Keratinocyte (primary cell): Measurements from ENCODE around the gene CUEDC2.

ENCODE experiments used
- EZH2 ChIP-seq: IDR thresholded peaks from one replicate; pipeline ENCODE4 v1.6.1; 2012; ENCODE audit warnings: inconsistent platforms, mild to moderate bottlenecking, low read length, moderate library complexity
- TF ChIP-seq, protein P1 (sequence below), 3 experiments: IDR thresholded peaks in 1 of 3; conservative IDR thresholded peaks in 1 of 3; optimal IDR thresholded peaks in 1 of 3; 2 replicates in 2 of 3; 3 replicates in 1 of 3; pipeline versions ENCODE3 to v1.5.1; 2011; ENCODE audit warnings: low read length in 3 of 3, mild to moderate bottlenecking in 3 of 3, moderate library complexity in 2 of 3, control low read depth in 1 of 3, inconsistent platforms in 1 of 3; ENCODE audit not compliant: insufficient read depth in 2 of 3; ENCODE audit errors: extremely low read depth in 1 of 3

DNA sequence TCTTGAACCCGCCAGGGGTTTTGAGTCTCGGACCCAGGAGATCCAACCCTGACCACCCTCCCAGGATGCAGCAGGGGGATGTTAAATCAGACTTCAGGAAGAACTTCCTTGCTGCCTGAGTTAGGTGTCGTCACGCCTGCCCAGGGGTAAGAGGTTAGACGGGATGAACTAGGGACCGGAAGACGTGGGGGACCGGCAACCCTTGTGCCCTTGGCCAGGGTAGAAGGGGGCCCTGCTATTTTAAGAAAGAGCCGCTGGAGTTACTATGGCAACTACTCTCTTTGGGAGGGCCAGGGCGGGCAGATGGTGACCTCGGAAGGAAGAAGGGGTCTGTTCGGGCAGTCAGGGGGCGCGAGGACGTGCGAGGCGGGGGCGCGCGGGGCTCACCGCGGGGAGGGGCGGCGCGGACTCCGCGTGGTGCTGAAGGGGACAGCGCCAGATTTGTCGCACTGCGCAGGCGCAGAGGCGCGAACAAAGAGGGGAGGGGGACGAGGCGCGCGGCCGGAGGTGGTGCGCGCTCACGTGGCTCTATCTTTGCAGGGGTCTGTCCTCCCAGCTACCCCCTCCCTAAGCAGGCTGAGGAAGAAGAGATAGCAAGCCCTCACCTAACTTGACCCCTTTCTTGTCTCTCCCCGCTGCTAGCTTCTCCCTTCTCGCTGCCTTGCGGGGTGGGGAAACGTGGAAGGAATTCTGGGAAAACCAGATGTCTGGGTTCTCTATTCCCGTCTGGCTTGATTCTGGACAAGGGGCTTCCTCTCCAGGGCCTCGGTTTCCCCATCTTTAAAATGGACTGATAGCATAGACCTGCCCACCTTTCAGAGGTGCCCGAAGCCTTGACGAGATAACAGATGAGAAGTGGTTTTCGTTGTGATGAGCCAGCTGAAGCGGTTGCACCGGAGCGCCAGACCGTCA, 12.8 kb downstream of the CUEDC2 start:
- TF ChIP-seq, protein P1, sequence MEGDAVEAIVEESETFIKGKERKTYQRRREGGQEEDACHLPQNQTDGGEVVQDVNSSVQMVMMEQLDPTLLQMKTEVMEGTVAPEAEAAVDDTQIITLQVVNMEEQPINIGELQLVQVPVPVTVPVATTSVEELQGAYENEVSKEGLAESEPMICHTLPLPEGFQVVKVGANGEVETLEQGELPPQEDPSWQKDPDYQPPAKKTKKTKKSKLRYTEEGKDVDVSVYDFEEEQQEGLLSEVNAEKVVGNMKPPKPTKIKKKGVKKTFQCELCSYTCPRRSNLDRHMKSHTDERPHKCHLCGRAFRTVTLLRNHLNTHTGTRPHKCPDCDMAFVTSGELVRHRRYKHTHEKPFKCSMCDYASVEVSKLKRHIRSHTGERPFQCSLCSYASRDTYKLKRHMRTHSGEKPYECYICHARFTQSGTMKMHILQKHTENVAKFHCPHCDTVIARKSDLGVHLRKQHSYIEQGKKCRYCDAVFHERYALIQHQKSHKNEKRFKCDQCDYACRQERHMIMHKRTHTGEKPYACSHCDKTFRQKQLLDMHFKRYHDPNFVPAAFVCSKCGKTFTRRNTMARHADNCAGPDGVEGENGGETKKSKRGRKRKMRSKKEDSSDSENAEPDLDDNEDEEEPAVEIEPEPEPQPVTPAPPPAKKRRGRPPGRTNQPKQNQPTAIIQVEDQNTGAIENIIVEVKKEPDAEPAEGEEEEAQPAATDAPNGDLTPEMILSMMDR (optimal IDR thresholded peaks at IDR 0.05 in 1 of 3, IDR thresholded peaks at IDR 0.05 in 1 of 3, conservative IDR thresholded peaks at IDR 0.05 in 1 of 3; ENCODE audit: extremely low read depth in 1 of 3, insufficient read depth in 2 of 3, low read length in 3 of 3), result no peak
- TF ChIP-seq EZH2, result peak; percentile 57
